Neuronal stem cell (in vitro differentiated cells): ENCODE measurements around the gene PTPN21. TPM values are rescaled to one million over a fixed set of nuclear protein-coding genes. Genes with fewer than 3 reads are reported as not detected.
A peak's percentile ranks its signal among the peaks of the same experiment; 100 is the strongest.

Source experiments
- DNase-seq: peaks from one replicate; pipeline ENCODE4 v3.0.0-alpha.2; 2013; ENCODE audit warnings: low spot score
- H2AFZ ChIP-seq: one replicate; pipeline ENCODE4 v1.6.1; 2013; ENCODE audit warnings: mild to moderate bottlenecking, low read length, inconsistent platforms
- H2AK5ac ChIP-seq: 2 replicates; pipeline ENCODE4 v1.6.1; 2013; ENCODE audit warnings: low read depth, mild to moderate bottlenecking, inconsistent platforms, low read length, moderate library complexity, mixed read lengths
- H2BK120ac ChIP-seq: 2 replicates; pipeline ENCODE4 v1.6.1; 2013; ENCODE audit warnings: low read depth, mild to moderate bottlenecking, inconsistent platforms, low read length, moderate library complexity, mixed read lengths
- H2BK12ac ChIP-seq: one replicate; pipeline ENCODE4 v1.6.1; 2013; ENCODE audit warnings: low read length, inconsistent platforms
- H2BK15ac ChIP-seq: 2 replicates; pipeline ENCODE4 v1.6.1; 2013; ENCODE audit warnings: mild to moderate bottlenecking, low read length, inconsistent platforms, mixed read lengths
- H2BK5ac ChIP-seq: one replicate; pipeline ENCODE4 v1.6.1; 2013; ENCODE audit warnings: inconsistent platforms, mild to moderate bottlenecking, low read length, moderate library complexity
- H3K14ac ChIP-seq: one replicate; pipeline ENCODE4 v1.6.1; 2013; ENCODE audit warnings: low read length, inconsistent platforms
- H3K18ac ChIP-seq: 2 replicates; pipeline ENCODE4 v1.6.1; 2013; ENCODE audit warnings: low read length, inconsistent platforms
- H3K23ac ChIP-seq: 2 replicates; pipeline ENCODE4 v1.6.1; 2013; ENCODE audit warnings: low read depth, mild to moderate bottlenecking, mixed read lengths, low read length, inconsistent platforms; ENCODE audit not compliant: poor library complexity
- H3K27ac ChIP-seq: replicated peaks from 3 replicates; pipeline ENCODE4 v1.5.1; 2013; ENCODE audit warnings: low read length, inconsistent platforms
- H3K27me3 ChIP-seq, 3 experiments: 2 replicates each; pipeline ENCODE4 v1.6.1; 2013; ENCODE audit warnings: low read length in 3 of 3, mild to moderate bottlenecking in 2 of 3, inconsistent platforms in 1 of 3, low read depth in 1 of 3, mixed read lengths in 1 of 3, moderate library complexity in 1 of 3; ENCODE audit not compliant: control insufficient read depth in 3 of 3, insufficient read depth in 3 of 3
- H3K36me3 ChIP-seq, 2 donors: replicated peaks in 1 of 2; 2 replicates each; pipeline ENCODE4 v1.6.1; 2013; ENCODE audit warnings: low read length in 2 of 2; ENCODE audit not compliant: control insufficient read depth in 2 of 2, insufficient read depth in 2 of 2
- H3K4ac ChIP-seq: 2 replicates; pipeline ENCODE4 v1.6.1; 2013; ENCODE audit warnings: inconsistent platforms, mild to moderate bottlenecking, low read length, moderate library complexity
- H3K4me1 ChIP-seq, 2 donors: 1 replicate in 1 of 2; 2 replicates in 1 of 2; pipeline ENCODE4 v1.6.1; 2013; ENCODE audit warnings: low read length in 2 of 2, low read depth in 1 of 2; ENCODE audit not compliant: control insufficient read depth in 2 of 2, insufficient read depth in 1 of 2
- H3K4me2 ChIP-seq: one replicate; pipeline ENCODE4 v1.6.1; 2013; ENCODE audit warnings: mild to moderate bottlenecking, low read length, inconsistent platforms; ENCODE audit not compliant: insufficient read depth, poor library complexity, severe bottlenecking
- H3K4me3 ChIP-seq, 2 donors: 2 replicates each; pipeline ENCODE4 v1.5.1; 2013; ENCODE audit warnings: low read length in 2 of 2, mild to moderate bottlenecking in 2 of 2, inconsistent platforms in 1 of 2, moderate library complexity in 1 of 2
- H3K79me1 ChIP-seq: one replicate; pipeline ENCODE4 v1.6.1; 2013; ENCODE audit warnings: low read depth, mild to moderate bottlenecking, inconsistent platforms, low read length, moderate library complexity
- H3K9ac ChIP-seq: one replicate; pipeline ENCODE4 v1.6.1; 2013; ENCODE audit warnings: mild to moderate bottlenecking, low read depth, low read length, inconsistent platforms; ENCODE audit not compliant: poor library complexity
- H3K9me3 ChIP-seq, 2 donors: replicated peaks in 1 of 2; 2 replicates each; pipeline versions ENCODE3 to v1.6.1; 2013; ENCODE audit warnings: low read length in 2 of 2, mild to moderate bottlenecking in 2 of 2, inconsistent platforms in 1 of 2, low read depth in 1 of 2, mixed read lengths in 1 of 2, moderate library complexity in 1 of 2; ENCODE audit not compliant: control insufficient read depth in 2 of 2, insufficient read depth in 1 of 2
- H4K8ac ChIP-seq: one replicate; pipeline ENCODE4 v1.6.1; 2013; ENCODE audit warnings: low read depth, mild to moderate bottlenecking, inconsistent platforms, low read length, moderate library complexity
- H4K91ac ChIP-seq: one replicate; pipeline ENCODE4 v1.6.1; 2013; ENCODE audit warnings: low read length, low read depth, mild to moderate bottlenecking, inconsistent platforms; ENCODE audit not compliant: poor library complexity
- WGBS, 2 donors: extraction: QIAGEN DNeasy Blood & Tissue Kit; methylation state at CpG; one replicate each; pipeline ENCODE4 v1.1.7; 2013; ENCODE audit warnings: missing lambda C conversion rate in 2 of 2, mixed read lengths in 1 of 2; ENCODE audit not compliant: insufficient read length in 2 of 2, insufficient replicate concordance in 1 of 2; ENCODE audit errors: extremely low coverage in 2 of 2; 5-methylcytosine and 5-hydroxymethylcytosine counted together
- polyA plus RNA-seq, 2 experiments: library from polyadenylated mRNA; stranded (reverse); fragments of 200-250 nt; gene quantifications; one replicate each; pipeline ENCODE4 v1.2.3, GENCODE V29; 2013

PTPN21 gene
- 12.5 TPM for polyA plus RNA-seq (2013, experiment 1 of 2)
- polyA plus RNA-seq (2013, experiment 2 of 2), result 12.7 TPM

- H3K23ac ChIP-seq, result peak within 1 kb of the TSS; percentile 55
These were observed at the start of gene PTPN21 for GRCh38 chr14:88554457-88555286. TSS of gene PTPN21 (minus strand) at chr14:88555007. CDS start at chr14:88550417, 4,590 bp downstream.

GRCh38 chr14:88604212-88604611, 49.4 kb upstream of the PTPN21 start:
- no peak overlapping the region for H3K27ac ChIP-seq
- H4K91ac ChIP-seq, result no peak overlapping the region
- no peak for DNase-seq
- peaks cover 44 to 100% of the 10 kb centered on the region in 2 donors for H3K36me3 ChIP-seq
- no peak overlapping the region for H3K14ac ChIP-seq
- H3K4me1 ChIP-seq, result no peaks in the 10 kb centered on the region
- H3K4ac ChIP-seq, result no peak overlapping the region
- H3K4me2 ChIP-seq, result no peak overlapping the region
- H3K18ac ChIP-seq, result no peak overlapping the region
- H2BK15ac ChIP-seq, result no peak overlapping the region
- no peak overlapping the region for H2BK5ac ChIP-seq
- no peak overlapping the region for H3K9ac ChIP-seq
- H2BK120ac ChIP-seq, result no peak overlapping the region
- H2AFZ ChIP-seq, result no peak overlapping the region
- H2AK5ac ChIP-seq, result no peak overlapping the region
- no peak overlapping the region for H4K8ac ChIP-seq
- H3K4me3 ChIP-seq, result no peak overlapping the region
- no peaks in the 10 kb centered on the region for H3K9me3 ChIP-seq
- no peak overlapping the region for H3K23ac ChIP-seq
- H3K79me1 ChIP-seq, result peaks cover 3% of the 10 kb centered on the region
- no peak overlapping the region for H2BK12ac ChIP-seq
- H3K27me3 ChIP-seq, result no peaks in the 10 kb centered on the region

More at GRCh38 chr14:88554457-88555286, at the start of gene PTPN21:
- Histone ChIP-seq H4K8ac (peak within 1 kb of the TSS; percentile 17), H3K4me2 (peak within 1 kb of the TSS; percentile 56), H3K27ac (peak within 1 kb of the TSS; percentile 75), H3K9ac (peak within 1 kb of the TSS; percentile 81), H2BK120ac (no peak within 1 kb of the TSS), H3K4me1 (peaks cover 5 to 10% of the 10 kb centered on the region in 2 donors), H3K79me1 (peaks cover 4% of the 10 kb centered on the region), H3K4me3 (peak within 1 kb of the TSS; percentile 68 to 94), H3K36me3 (peaks cover 3 to 10% of the 10 kb centered on the region in 2 donors), H4K91ac (no peak within 1 kb of the TSS), H2BK15ac (peak within 1 kb of the TSS; percentile 49), H3K18ac (peak within 1 kb of the TSS; percentile 95), H3K14ac (no peak within 1 kb of the TSS), H2BK5ac (peak within 1 kb of the TSS; percentile 98), H3K9me3 (no peaks in the 10 kb centered on the region), H2AK5ac (peak within 1 kb of the TSS; percentile 84), H2BK12ac (peak within 1 kb of the TSS; percentile 73), H3K4ac (no peak within 1 kb of the TSS), H3K27me3 (no peaks in the 10 kb centered on the region), H2AFZ (peak within 1 kb of the TSS; percentile 100)
- WGBS, 2 donors, result no CpG with 5 or more reads among the region's 103 CpGs
- peak; percentile 70 for DNase-seq

DNA sequence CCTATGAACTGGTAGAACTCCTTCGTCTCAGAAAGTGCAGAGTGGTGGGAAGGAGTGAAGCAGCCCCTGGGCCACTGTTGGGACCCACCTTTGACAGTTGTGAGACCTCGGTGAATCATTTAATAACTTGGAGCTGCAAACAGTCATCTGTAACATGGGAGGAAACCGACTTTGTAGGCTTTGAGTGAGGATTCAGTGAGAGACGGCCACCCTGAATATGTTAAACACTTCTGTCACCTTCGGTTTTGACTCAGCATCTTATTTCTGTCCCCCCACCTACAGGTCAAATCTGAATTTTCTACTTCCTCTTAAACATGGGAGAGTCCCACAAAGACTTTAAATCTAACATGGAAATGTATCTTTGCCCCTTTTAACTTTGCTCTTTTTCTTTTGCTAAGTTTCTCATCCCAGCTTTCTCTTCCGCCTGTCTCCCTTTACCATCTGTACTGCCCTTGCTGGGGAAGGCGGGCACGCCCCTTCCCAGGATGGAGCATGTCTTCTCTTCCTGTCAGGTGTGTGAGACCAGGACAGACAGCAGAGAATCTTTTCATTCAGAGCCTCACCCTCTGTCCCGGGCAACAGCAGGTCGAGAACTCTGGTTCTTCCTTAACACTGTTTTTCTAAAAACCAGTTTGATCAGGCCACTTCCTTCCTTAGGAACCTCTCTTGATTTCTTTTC, 45.1 kb upstream of the PTPN21 start:
- Histone ChIP-seq H3K9ac (no peak overlapping the region), H2BK15ac (no peak overlapping the region), H2BK120ac (no peak overlapping the region), H3K4ac (no peak overlapping the region), H3K9me3 (no peaks in the 10 kb centered on the region), H3K18ac (no peak overlapping the region), H3K14ac (no peak overlapping the region), H3K4me3 (no peak overlapping the region), H3K4me1 (no peaks in the 10 kb centered on the region), H3K27me3 (no peaks in the 10 kb centered on the region), H4K91ac (no peak overlapping the region), H3K27ac (no peak overlapping the region), H3K36me3 (peaks cover 37 to 100% of the 10 kb centered on the region in 2 donors), H2BK5ac (no peak overlapping the region), H3K79me1 (no peaks in the 10 kb centered on the region), H3K4me2 (no peak overlapping the region), H2AK5ac (no peak overlapping the region), H2BK12ac (no peak overlapping the region), H3K23ac (no peak overlapping the region), H4K8ac (no peak overlapping the region), H2AFZ (no peak overlapping the region)
- no CpG with 5 or more reads among the region's 10 CpGs for WGBS, 2 donors
- DNase-seq, result no peak

DNA sequence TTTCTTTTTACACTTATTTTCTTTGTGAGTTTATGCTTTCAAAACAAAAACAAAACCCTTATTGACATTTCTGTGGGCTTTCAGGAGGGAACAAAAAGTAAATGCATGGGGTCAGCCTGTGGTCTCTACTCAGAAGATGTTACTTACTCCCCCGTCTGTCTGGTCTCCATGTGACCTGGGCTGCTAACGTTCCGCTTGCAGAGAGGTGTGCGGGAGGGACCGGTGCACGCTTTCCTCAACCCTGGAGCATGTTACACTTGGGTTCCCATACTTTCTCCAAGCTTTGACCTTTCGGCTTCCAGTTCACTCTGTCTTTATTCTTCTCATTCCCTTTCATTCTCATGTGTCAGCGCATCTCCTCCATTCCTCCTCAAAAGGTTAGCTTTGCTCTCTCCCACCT, 44.5 kb upstream of the PTPN21 start:
- H3K4me3 ChIP-seq, result no peak overlapping the region
- H3K9ac ChIP-seq, result no peak overlapping the region
- peaks cover 35 to 100% of the 10 kb centered on the region in 2 donors for H3K36me3 ChIP-seq
- H2AK5ac ChIP-seq, result no peak overlapping the region
- no peak overlapping the region for H3K23ac ChIP-seq
- no peak overlapping the region for H2AFZ ChIP-seq
- no peak overlapping the region for H2BK5ac ChIP-seq
- no peaks in the 10 kb centered on the region for H3K9me3 ChIP-seq
- H2BK15ac ChIP-seq, result no peak overlapping the region
- no peaks in the 10 kb centered on the region for H3K4me1 ChIP-seq
- no peak overlapping the region for H3K27ac ChIP-seq
- WGBS, 2 donors, result no CpG with 5 or more reads among the region's 8 CpGs
- no peak overlapping the region for H3K18ac ChIP-seq
- no peak overlapping the region for H3K4me2 ChIP-seq
- no peak overlapping the region for H3K14ac ChIP-seq
- no peak overlapping the region for H4K8ac ChIP-seq
- no peak overlapping the region for H3K4ac ChIP-seq
- H3K79me1 ChIP-seq, result no peaks in the 10 kb centered on the region
- H4K91ac ChIP-seq, result no peak overlapping the region
- H3K27me3 ChIP-seq, result no peaks in the 10 kb centered on the region
- H2BK120ac ChIP-seq, result no peak overlapping the region
- no peak overlapping the region for H2BK12ac ChIP-seq
- no peak for DNase-seq
